Cardiac ventricle fibroblast (primary cell): ENCODE data around the gene TEX53. TPM values are rescaled to one million over a fixed set of nuclear protein-coding genes. Genes with fewer than 3 reads are reported as not detected.

Experiments used
- total RNA-seq: library from RNA; depleted of rRNA; stranded (reverse); fragments of >200 nt; gene quantifications from 2 replicates; pipeline ENCODE4 v1.2.3, GENCODE V29; 2015

The TEX53 gene
- not detected in 2 replicates for total RNA-seq

GRCh38 chr9:114657705-114658104 lies at the start of gene TEX53:
TEX53 (minus strand) TSS chr9:114657805; CDS start chr9:114657774, 31 bp downstream.

GRCh38 chr9:114681594-114682332 lies 24.2 kb upstream of the TEX53 start, which contains the start of gene TEX48:
TEX48 (minus strand) TSS chr9:114682192; CDS start chr9:114671723, 10,469 bp downstream.

Other genes starting within 250 kb of the TEX53 start
- 1.5 and 2.9 TPM in 2 replicates for gene WHRN, start 152.3 kb downstream of the TEX53 start, total RNA-seq
- gene ATP6V1G1, start 70.0 kb downstream of the TEX53 start, total RNA-seq: 104 and 118 TPM in 2 replicates
- gene TMEM268, start 46.5 kb downstream of the TEX53 start, total RNA-seq: 4.4 TPM in 2 replicates
- gene TEX48, start 24.4 kb upstream of the TEX53 start, total RNA-seq: not detected in 2 replicates
- gene TNFSF15, start 148.2 kb upstream of the TEX53 start, total RNA-seq: not detected in 2 replicates